A549 (cell line): ENCODE results near the gene GSTP1.

ENCODE experiments used
- CEBPB ChIP-seq, 2 experiments: fragments of >200 bp in 1 of 2; sonication (Bioruptor Twin) in 1 of 2; formaldehyde crosslinking in 1 of 2; IDR thresholded peaks; 2 replicates each; pipeline ENCODE4 v1.6.1; 2012 to 2016
- ESRRA ChIP-seq: fragments of 150-350 bp; IDR thresholded peaks from 2 replicates; pipeline ENCODE4 v1.6.1; 2014; ENCODE audit warnings: mild to moderate bottlenecking, low read length, borderline replicate concordance
- FOSL2 ChIP-seq, 2 experiments: fragments of 450-650 bp in 1 of 2; fragments of >200 bp in 1 of 2; sonication (Bioruptor Twin) in 1 of 2; formaldehyde crosslinking; IDR thresholded peaks; 2 replicates each; pipeline versions ENCODE4 v1.5.0 to v1.6.1; 2016 to 2020; ENCODE audit warnings: mild to moderate bottlenecking in 1 of 2, moderate library complexity in 1 of 2
- HDAC2 ChIP-seq: fragments of 200-600 bp; sonication (generic); IDR thresholded peaks from 2 replicates; pipeline ENCODE4 v1.6.1; 2016
- RCOR1 ChIP-seq: fragments of 150-350 bp; IDR thresholded peaks from 2 replicates; pipeline ENCODE4 v1.6.1; 2014; ENCODE audit warnings: antibody characterized with exemption, low read length, low read depth
- RFX5 ChIP-seq: fragments of 450-650 bp; IDR thresholded peaks from 2 replicates; pipeline ENCODE4 v1.7.1; 2014; ENCODE audit warnings: antibody characterized with exemption, mild to moderate bottlenecking, moderate library complexity
- ZC3H11A ChIP-seq: fragments of 450-650 bp; IDR thresholded peaks from 2 replicates; pipeline ENCODE4 v1.6.1; 2014; ENCODE audit warnings: antibody characterized with exemption, mild to moderate bottlenecking
- ZNF302 ChIP-seq: fragments of 250-450 bp; sonication (Bioruptor Pico); IDR thresholded peaks from 2 replicates; pipeline ENCODE4 v1.9.0; 2021; ENCODE audit warnings: inconsistent platforms, mild to moderate bottlenecking, moderate library complexity
- TF ChIP-seq, protein P1 (sequence below): fragments of >200 bp; sonication (Bioruptor Twin); formaldehyde crosslinking; IDR thresholded peaks from 3 replicates; pipeline ENCODE4 v1.5.1; 2016
- TF ChIP-seq, protein P2 (sequence below): fragments of 150-350 bp; IDR thresholded peaks from 2 replicates; pipeline ENCODE4 v1.6.1; 2014; ENCODE audit warnings: low read depth, mild to moderate bottlenecking, low read length

DNA sequence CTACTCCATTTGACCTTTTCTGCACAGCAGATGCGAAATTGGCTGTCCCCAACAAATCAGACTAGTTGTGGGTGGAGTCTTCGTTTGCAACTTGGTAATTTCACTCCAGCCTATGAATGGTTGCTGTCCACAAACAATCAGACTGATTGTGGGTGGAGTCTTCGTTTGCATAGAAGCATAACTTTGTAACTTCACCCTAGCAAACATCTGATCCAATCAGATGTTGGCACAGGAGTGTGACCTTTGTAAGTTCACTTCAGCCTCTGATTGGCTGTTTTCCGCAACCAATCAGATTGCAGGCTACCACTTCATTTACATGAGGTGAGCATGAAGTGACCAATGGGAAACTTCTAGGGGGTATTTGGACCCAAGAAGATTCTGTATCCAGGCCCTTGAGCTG is 44.1 kb upstream of the GSTP1 start:
- TF ChIP-seq, protein P1, sequence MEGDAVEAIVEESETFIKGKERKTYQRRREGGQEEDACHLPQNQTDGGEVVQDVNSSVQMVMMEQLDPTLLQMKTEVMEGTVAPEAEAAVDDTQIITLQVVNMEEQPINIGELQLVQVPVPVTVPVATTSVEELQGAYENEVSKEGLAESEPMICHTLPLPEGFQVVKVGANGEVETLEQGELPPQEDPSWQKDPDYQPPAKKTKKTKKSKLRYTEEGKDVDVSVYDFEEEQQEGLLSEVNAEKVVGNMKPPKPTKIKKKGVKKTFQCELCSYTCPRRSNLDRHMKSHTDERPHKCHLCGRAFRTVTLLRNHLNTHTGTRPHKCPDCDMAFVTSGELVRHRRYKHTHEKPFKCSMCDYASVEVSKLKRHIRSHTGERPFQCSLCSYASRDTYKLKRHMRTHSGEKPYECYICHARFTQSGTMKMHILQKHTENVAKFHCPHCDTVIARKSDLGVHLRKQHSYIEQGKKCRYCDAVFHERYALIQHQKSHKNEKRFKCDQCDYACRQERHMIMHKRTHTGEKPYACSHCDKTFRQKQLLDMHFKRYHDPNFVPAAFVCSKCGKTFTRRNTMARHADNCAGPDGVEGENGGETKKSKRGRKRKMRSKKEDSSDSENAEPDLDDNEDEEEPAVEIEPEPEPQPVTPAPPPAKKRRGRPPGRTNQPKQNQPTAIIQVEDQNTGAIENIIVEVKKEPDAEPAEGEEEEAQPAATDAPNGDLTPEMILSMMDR, result no peak
- TF ChIP-seq, protein P2, sequence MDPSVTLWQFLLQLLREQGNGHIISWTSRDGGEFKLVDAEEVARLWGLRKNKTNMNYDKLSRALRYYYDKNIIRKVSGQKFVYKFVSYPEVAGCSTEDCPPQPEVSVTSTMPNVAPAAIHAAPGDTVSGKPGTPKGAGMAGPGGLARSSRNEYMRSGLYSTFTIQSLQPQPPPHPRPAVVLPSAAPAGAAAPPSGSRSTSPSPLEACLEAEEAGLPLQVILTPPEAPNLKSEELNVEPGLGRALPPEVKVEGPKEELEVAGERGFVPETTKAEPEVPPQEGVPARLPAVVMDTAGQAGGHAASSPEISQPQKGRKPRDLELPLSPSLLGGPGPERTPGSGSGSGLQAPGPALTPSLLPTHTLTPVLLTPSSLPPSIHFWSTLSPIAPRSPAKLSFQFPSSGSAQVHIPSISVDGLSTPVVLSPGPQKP, result no peak
- TF ChIP-seq ZNF302 (CRISPR knock-in tag) (no peak), ZC3H11A (no peak), HDAC2 (no peak), CEBPB (IDR thresholded peaks at IDR 0.05) (no peak), RCOR1 (no peak), ESRRA (no peak), RFX5 (no peak), FOSL2 (IDR thresholded peaks at IDR 0.05) (no peak), FOSL2 (CRISPR knock-in tag; IDR thresholded peaks at IDR 0.05) (no peak)
